ENCODE data around the gene PRIM2.
"Not testable (repeated sequence)": the region's sequence is repeated elsewhere in the genome, so short reads cannot be mapped to it uniquely, and the experiment has no call there.

- TF ChIP-seq PAX5 (IDR thresholded peaks at IDR 0.05; ENCODE audit: insufficient read depth, low read length, severe bottlenecking); POLR2A (IDR thresholded peaks at IDR 0.05; ENCODE audit: low read depth, low read length); SPI1 (IDR thresholded peaks at IDR 0.05; ENCODE audit: low read depth, low read length); POLR2AphosphoS5 (IDR thresholded peaks at IDR 0.05; ENCODE audit: low read depth, low read length); TAF1 (IDR thresholded peaks at IDR 0.05; ENCODE audit: low read depth, low read length): not testable (repeated sequence)
These were observed 25.9 kb downstream of the PRIM2 start for GRCh38 chr6:57343342-57343741.
